GM18498 (cell line): ENCODE measurements around the gene N4BP2.

Experiments
- ATAC-seq: cut with Tn5 transposase; IDR thresholded peaks from one replicate; pipeline ENCODE4 v1.9.1; 2021; ENCODE audit warnings: mild to moderate bottlenecking, moderate library complexity; ENCODE audit not compliant: unreplicated experiment

Gene N4BP2

DNA sequence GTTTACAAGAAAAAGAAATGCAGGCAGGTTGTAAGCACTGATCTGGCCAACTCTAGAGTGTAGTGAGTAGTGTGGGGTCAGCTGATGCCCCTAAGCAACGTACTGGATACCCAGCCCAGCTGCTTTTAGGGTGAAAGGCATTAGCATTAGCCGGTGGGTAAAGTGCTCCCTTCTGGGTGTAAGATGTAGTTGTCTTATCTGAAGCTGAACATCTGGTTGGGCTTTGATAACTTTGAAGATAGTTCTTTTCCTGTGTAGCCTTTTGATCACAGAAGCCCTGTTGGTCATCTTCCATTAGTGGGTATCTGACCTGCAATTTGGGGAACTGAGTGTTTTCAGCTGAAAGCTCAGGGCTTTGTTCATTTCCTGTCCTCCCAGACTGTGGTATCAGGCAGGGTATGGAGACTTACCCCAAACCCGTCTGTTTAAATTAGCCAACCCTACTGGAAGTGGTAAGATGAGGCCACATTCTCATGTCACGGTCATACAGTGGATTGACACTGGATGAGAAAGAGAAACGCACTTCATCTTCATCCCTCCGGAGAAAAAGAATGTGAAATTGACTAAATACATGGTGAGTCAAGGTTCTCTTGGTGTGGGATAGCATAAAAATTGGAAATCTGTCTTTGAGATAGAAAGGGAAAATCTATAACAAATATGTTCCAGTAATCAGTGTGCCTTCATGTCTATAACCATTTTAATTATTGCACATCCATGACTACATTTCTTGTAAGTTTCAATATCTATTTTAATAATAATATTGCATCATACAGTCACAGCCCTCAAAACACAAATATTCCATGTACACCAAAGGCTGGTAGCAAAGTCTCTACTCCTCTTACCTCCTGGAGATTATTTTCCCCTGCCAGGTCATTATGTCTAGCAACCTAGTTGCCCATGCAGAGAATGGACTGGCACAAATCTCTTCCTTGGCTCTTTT, 148.9 kb downstream of the N4BP2 start:
- peak; percentile 68 for ATAC-seq

DNA sequence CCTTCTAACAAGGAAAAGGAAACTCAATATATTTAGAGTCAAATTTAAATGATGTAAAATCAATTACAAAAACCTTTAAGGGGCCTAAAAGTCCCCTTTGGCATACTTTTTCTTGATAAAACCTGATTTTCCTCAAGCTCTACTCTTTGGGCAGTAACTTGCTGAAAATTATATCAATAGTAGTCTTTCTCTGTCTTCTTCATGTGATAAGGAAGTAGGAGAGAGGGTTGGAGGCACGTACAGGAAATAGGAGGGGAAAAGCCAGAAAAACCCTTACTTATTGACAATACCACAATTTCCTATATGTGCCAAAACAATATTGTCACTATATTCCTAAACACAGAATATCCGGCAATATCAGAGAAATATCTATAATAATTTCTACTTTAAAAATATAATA, 149.8 kb downstream of the N4BP2 start:
- no peak for ATAC-seq
